Mucosa of rectum (tissue), 2 donors: ENCODE measurements around the gene KRTAP19-1.

ENCODE experiments used
- H3K27ac ChIP-seq, 2 donors: one replicate each; pipeline ENCODE4 v1.7.0; 2013; ENCODE audit warnings: inconsistent platforms in 2 of 2, low read depth in 2 of 2, low read length in 2 of 2
- H3K27me3 ChIP-seq, 2 donors: one replicate each; pipeline ENCODE4 v1.7.0; 2013; ENCODE audit warnings: low read length in 2 of 2; ENCODE audit not compliant: control insufficient read depth in 2 of 2, insufficient read depth in 2 of 2
- H3K36me3 ChIP-seq, 2 donors: one replicate each; pipeline ENCODE4 v1.7.0; 2013; ENCODE audit warnings: low read length in 2 of 2; ENCODE audit not compliant: control insufficient read depth in 2 of 2, insufficient read depth in 2 of 2
- H3K4me1 ChIP-seq, 2 donors: one replicate each; pipeline ENCODE4 v1.7.0; 2013; ENCODE audit warnings: low read length in 2 of 2, mild to moderate bottlenecking in 1 of 2; ENCODE audit not compliant: control insufficient read depth in 2 of 2, insufficient read depth in 2 of 2
- H3K4me3 ChIP-seq, 2 donors: one replicate each; pipeline ENCODE4 v1.7.0; 2013; ENCODE audit warnings: low read length in 2 of 2
- H3K9ac ChIP-seq, 2 donors: one replicate each; pipeline ENCODE4 v1.7.0; 2013; ENCODE audit warnings: low read length in 2 of 2, low read depth in 1 of 2, mild to moderate bottlenecking in 1 of 2
- H3K9me3 ChIP-seq, 2 donors: one replicate each; pipeline ENCODE4 v1.7.0; 2013; ENCODE audit warnings: low read length in 2 of 2; ENCODE audit not compliant: control insufficient read depth in 2 of 2
- donor health status: healthy.
- donor health status: Normal muscosa, but diverticular disease.

The KRTAP19-1 gene

DNA sequence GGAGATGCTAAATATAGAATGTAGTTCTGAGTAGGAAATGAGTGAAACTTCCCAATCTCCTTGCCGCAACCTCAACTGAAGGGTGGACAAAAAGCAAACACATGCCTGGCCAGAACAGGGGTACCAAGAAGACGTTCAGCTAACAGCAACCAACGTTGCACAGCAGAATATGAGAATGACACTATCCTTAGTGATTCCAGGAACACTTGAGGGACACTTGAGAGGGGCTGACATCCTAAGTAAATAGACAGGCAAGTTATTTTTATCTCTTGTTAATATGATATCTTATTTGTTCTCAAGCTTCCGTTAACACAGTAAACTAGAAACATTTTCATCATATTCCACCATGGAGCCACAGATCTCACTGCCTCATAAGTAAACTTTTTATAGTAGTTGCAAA is 908 bp downstream of the KRTAP19-1 start:
- Histone ChIP-seq H3K9ac (no peak overlapping the region), H3K4me1 (no peaks in the 10 kb centered on the region), H3K36me3 (no peaks in the 10 kb centered on the region), H3K4me3 (no peak overlapping the region), H3K9me3 (peaks cover 2 to 8% of the 10 kb centered on the region in 2 donors), H3K27me3 (no peaks in the 10 kb centered on the region), H3K27ac (no peak overlapping the region)

DNA sequence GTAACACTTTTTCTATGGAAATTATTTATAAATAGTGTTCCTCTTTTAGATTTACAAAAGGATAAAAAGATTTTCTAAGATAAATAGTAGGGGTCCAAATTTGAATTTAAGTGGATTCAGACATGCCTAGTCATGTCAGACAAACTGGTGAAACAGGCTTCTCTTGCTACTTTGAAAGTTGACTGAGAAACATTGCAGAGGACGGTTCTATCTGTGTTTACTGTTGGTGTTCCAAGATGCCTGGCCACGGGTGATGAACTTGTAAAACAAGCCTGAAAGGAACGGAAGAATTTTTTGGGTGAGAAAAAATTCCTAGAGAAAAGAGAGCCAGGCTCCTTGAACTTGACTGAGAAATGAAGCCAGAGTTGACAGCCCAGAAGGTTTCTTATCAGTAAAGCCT is 2.2 kb downstream of the KRTAP19-1 start:
- Histone ChIP-seq H3K9ac (no peak overlapping the region), H3K27me3 (no peaks in the 10 kb centered on the region), H3K4me3 (no peak overlapping the region), H3K36me3 (no peaks in the 10 kb centered on the region), H3K9me3 (peaks cover under 1 to 8% of the 10 kb centered on the region in 2 donors), H3K4me1 (no peaks in the 10 kb centered on the region), H3K27ac (no peak overlapping the region)

DNA sequence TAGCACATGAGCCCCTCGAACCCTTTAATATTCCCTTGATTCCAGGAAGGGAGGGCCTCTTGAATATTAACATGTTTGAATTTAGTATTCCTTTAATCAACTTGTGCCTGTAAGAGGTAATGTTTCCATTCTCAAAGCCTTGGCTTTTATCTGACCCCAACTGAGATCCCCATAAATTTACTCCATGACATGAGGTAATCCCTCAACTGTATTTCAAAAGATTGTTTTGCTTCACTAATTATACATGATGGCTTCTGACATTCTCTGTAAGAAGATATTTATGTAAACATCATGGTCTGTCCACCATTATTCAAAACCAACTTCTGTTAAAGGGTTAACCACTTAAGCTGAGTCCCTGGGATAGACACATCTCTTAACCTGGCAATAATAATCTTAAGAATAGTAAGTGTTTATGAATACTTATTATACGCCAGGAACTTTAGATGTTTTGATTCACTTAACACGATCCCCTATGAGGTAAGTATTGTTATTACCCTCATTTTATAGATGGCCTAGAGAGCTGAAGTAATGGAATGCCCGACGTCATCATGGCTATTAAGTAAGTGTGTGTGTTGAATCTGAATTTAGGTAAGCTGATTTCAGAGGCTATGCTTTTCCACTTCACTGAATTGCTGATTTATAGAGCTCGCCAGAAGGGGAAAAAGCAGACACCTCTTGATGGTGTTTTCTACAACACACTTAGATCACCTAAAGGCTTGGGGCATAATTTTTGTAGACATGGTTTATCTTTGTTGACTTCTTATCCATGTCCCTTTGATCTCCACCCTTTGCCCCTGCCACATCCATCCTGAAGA is 11.1 kb downstream of the KRTAP19-1 start:
- no peak overlapping the region for H3K4me3 ChIP-seq
- H3K27me3 ChIP-seq = no peaks in the 10 kb centered on the region

DNA sequence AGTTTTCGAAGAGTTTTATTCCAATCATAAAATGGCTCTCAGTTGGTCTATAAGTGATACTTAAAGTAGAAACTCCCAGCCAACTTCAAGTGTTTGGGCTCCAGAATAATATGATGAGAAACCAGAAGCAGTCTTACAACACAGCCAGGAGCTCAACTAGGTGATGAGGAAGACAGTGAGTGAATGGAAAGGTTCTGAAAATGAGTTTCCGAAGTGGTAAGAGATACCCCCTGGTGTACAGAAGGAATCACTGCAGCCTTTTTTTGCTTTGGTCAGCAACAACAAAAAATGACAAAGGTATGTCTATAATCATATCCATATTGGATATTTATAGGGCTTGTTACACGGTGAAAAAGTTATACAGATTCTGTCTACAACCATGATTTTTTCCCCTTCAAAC is 16.5 kb downstream of the KRTAP19-1 start:
- Histone ChIP-seq H3K9ac (no peak overlapping the region), H3K27ac (no peak overlapping the region), H3K27me3 (no peaks in the 10 kb centered on the region), H3K4me3 (no peak overlapping the region), H3K9me3 (no peaks in the 10 kb centered on the region), H3K36me3 (no peaks in the 10 kb centered on the region), H3K4me1 (no peaks in the 10 kb centered on the region)

More for the DNA sequence above, 11.1 kb downstream of the KRTAP19-1 start:
- Histone ChIP-seq H3K27ac (no peak overlapping the region), H3K4me1 (no peaks in the 10 kb centered on the region), H3K36me3 (no peaks in the 10 kb centered on the region), H3K9me3 (peaks cover 0 to 3% of the 10 kb centered on the region in 2 donors), H3K9ac (no peak overlapping the region)

DNA sequence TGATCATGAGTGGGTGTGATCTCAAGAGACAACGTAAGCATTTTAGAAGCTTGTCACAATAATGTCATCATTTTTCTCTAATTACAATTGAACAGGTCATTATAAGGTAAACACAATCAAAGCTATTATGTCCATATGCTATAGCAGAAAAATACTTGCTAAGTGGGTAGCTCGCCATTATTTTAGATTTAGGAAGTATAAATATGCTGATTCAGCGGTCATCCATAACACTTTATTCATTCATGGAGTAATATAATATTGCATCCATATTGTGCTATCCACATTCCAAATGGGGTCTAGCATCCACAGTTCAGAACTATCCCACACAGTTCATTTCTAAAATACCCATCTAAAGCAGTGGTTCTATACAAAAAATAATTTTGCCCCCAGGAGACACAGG is 31.7 kb downstream of the KRTAP19-1 start:
- H3K36me3 ChIP-seq = no peaks in the 10 kb centered on the region
- no peaks in the 10 kb centered on the region for H3K4me1 ChIP-seq
- no peak overlapping the region for H3K4me3 ChIP-seq
- no peak overlapping the region for H3K27ac ChIP-seq
- no peak overlapping the region for H3K9ac ChIP-seq
- no peaks in the 10 kb centered on the region for H3K27me3 ChIP-seq
- H3K9me3 ChIP-seq = peaks cover 0 to 2% of the 10 kb centered on the region in 2 donors

DNA sequence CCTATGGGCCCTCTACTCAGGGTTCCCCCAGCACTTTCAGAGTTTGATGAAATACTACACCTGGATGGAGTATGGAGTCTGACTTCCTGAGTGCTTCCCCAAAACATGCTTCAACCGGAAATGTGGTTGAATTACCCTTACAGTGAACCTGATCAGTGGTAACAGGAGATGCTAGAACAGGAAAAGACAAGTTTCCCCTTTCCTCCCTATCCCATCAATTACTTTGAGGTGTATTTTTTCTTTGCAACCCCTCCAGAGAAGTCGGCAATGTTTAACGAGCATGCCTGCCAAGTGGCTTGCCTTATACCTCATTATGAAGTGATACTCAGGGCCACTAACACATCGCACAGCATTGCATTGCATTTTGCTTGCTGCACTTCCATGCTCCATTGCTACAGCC is 33.1 kb downstream of the KRTAP19-1 start:
- H3K4me1 ChIP-seq = no peaks in the 10 kb centered on the region
- H3K27ac ChIP-seq = no peak overlapping the region
- H3K27me3 ChIP-seq = no peaks in the 10 kb centered on the region
- no peak overlapping the region for H3K4me3 ChIP-seq
- no peak overlapping the region for H3K9ac ChIP-seq
- H3K9me3 ChIP-seq = peaks cover 0 to 2% of the 10 kb centered on the region in 2 donors
- no peaks in the 10 kb centered on the region for H3K36me3 ChIP-seq

DNA sequence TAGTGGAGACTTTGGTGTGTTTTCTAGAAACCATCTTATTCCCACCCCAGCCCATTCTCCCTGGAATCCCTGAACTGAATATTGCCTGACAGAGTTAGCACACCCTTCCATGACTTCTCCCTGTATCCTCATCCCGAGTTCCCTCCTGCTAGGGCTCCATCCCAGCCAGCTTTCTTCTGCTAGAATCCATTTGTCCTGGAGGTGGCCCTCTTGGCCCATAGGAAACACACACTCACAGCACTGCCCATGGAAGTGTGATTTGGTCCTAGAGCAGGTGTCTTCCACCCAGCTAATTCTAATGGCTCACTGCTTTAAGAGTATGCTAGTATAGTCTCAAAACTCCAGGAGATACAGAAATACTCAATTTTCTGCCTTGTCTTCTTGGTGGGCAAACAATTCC is 36.0 kb downstream of the KRTAP19-1 start:
- Histone ChIP-seq H3K36me3 (no peaks in the 10 kb centered on the region), H3K9ac (no peak overlapping the region), H3K27me3 (no peaks in the 10 kb centered on the region), H3K4me1 (no peaks in the 10 kb centered on the region), H3K9me3 (peaks cover 0 to 2% of the 10 kb centered on the region in 2 donors), H3K27ac (no peak overlapping the region), H3K4me3 (no peak overlapping the region)

DNA sequence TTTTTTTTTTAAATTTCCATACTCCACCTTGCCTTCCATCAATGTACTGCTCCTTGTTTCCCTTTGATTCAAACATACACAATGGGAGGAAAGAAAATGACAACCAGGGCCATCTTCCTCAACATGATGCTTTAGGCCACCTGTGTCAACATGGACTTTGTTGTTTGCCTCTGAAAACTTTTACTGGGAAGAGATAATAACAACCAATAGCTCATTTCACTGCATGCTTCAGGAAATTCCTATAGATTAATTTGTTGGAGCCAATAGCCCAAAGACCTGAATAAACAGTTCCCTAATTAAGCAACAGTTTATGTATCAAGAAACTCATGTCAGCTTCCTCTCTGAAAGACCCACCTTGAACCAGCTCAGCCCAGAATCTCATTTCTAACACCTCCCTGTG is 36.9 kb downstream of the KRTAP19-1 start:
- no peaks in the 10 kb centered on the region for H3K36me3 ChIP-seq
- H3K9me3 ChIP-seq = peaks cover 0 to 2% of the 10 kb centered on the region in 2 donors
- no peaks in the 10 kb centered on the region for H3K4me1 ChIP-seq
- no peak overlapping the region for H3K27ac ChIP-seq
- no peak overlapping the region for H3K9ac ChIP-seq
- H3K27me3 ChIP-seq = no peaks in the 10 kb centered on the region
- H3K4me3 ChIP-seq = no peak overlapping the region

DNA sequence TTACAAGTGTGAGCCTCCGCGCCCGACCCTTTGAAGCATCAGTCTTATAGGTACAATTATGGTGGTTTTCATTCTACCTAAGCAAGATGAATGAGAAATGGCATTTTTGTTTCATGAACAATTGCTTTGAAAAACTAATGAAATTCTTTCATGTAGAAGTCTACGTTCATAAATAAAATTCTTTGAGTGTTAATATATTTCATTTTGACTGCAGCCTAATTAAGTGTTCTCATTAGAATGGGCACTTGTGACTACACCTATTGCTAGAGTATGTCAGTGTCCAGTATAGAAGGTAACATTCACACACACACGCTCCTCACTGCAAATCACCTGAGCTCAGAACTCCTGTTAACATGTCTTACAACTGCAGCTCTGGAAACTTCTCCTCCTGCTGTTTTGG is 40.2 kb downstream of the KRTAP19-1 start, which contains the start of gene KRTAP15-1:
KRTAP15-1 (plus strand) TSS at position 301 of the 400 bp plus-strand sequence; CDS start at position 354, 53 bp downstream.
- no peak within 1 kb of the TSS for H3K4me3 ChIP-seq
- peaks cover 0 to 2% of the 10 kb centered on the region in 2 donors for H3K9me3 ChIP-seq
- H3K4me1 ChIP-seq = no peaks in the 10 kb centered on the region
- H3K9ac ChIP-seq = no peak within 1 kb of the TSS
- no peaks in the 10 kb centered on the region for H3K27me3 ChIP-seq
- H3K36me3 ChIP-seq = no peaks in the 10 kb centered on the region
- H3K27ac ChIP-seq = no peak within 1 kb of the TSS

DNA sequence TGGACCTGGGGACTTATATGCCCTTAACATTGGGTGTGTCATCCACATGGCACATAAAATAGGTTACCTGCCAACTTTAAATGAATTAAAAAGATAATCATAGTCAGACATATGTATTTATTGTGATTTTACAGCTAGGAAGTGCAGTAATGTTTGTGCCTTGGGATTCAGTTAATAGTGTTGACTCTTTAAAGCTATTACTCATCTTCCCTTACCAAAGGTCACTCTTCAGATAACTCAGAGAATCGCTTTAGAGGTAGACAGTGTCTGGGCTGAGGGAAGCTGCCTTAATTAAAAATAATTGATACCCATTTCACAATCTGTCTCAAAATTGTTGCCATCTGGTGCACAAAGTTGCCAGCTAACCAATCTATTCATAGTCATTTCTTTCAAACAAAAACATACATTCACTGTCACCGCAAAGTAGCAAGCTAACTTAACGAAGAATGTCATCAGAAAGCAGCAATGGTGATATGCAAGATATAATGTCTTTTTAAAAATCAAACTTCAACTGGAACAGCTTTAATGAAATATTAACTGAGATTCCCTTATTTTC is 43.1 kb downstream of the KRTAP19-1 start:
- no peak overlapping the region for H3K9ac ChIP-seq
- H3K36me3 ChIP-seq = no peaks in the 10 kb centered on the region
- no peaks in the 10 kb centered on the region for H3K9me3 ChIP-seq
- no peaks in the 10 kb centered on the region for H3K27me3 ChIP-seq
- H3K27ac ChIP-seq = no peak overlapping the region
- H3K4me3 ChIP-seq = no peak overlapping the region
- no peaks in the 10 kb centered on the region for H3K4me1 ChIP-seq
